Heart right ventricle (tissue), 16 donors: ENCODE data around the gene LRMDA. TPM values are rescaled to one million over a fixed set of nuclear protein-coding genes. Genes with fewer than 3 reads are reported as not detected.
"Not testable (repeated sequence)": the region's sequence is repeated elsewhere in the genome, so short reads cannot be mapped to it uniquely, and the experiment has no call there.

ENCODE experiments used
- ATAC-seq, 8 donors: fragments of 200-7000 bp; cut with Tn5 transposase; one replicate each; pipeline ENCODE4 v1.9.1; 2020; ENCODE audit warnings: mild to moderate bottlenecking in 8 of 8, moderate library complexity in 8 of 8, moderate number of reproducible peaks in 1 of 8
- DNase-seq, 2 donors: peaks; one replicate each; pipeline ENCODE4 v3.0.0-alpha.2; 2020
- H3K27ac ChIP-seq, 10 donors: fragments of 200-600 bp; sonication (generic) in 2 of 10; one replicate each; pipeline versions ENCODE4 v1.5.0 to v1.8.0; 2020 to 2022; ENCODE audit warnings: mild to moderate bottlenecking in 3 of 10
- H3K27me3 ChIP-seq, 7 donors: fragments of 200-600 bp; one replicate each; pipeline ENCODE4 v1.8.0; 2021 to 2022; ENCODE audit warnings: mild to moderate bottlenecking in 2 of 7
- H3K36me3 ChIP-seq, 9 donors: fragments of 200-600 bp; sonication (generic) in 1 of 9; one replicate each; pipeline versions ENCODE4 v1.5.0 to v1.8.0; 2020 to 2022; ENCODE audit warnings: mild to moderate bottlenecking in 2 of 9
- H3K4me1 ChIP-seq, 9 donors: fragments of 200-600 bp; sonication (generic) in 1 of 9; one replicate each; pipeline versions ENCODE4 v1.5.0 to v1.8.0; 2020 to 2022; ENCODE audit warnings: mild to moderate bottlenecking in 4 of 9
- H3K4me3 ChIP-seq, 10 donors: fragments of 200-600 bp; sonication (generic) in 2 of 10; one replicate each; pipeline versions ENCODE4 v1.5.0 to v1.8.0; 2020 to 2022; ENCODE audit warnings: mild to moderate bottlenecking in 7 of 10, moderate library complexity in 2 of 10
- H3K9me3 ChIP-seq, 11 donors: fragments of 200-600 bp in 10 of 11; sonication (generic) in 2 of 11; one replicate each; pipeline versions ENCODE4 v1.5.0 to v1.8.0; 2013 to 2022; ENCODE audit warnings: mild to moderate bottlenecking in 2 of 11, control low read depth in 1 of 11, moderate library complexity in 1 of 11
- WGBS, 2 donors: extraction: QIAGEN DNeasy Blood & Tissue Kit; methylation state at CpG; one replicate each; pipeline ENCODE4 v1.1.7; 2013; ENCODE audit warnings: inconsistent platforms in 1 of 2; 5-methylcytosine and 5-hydroxymethylcytosine counted together
- intact Hi-C, 10 donors: fragments of 100-400 bp; cut with DNase I; formaldehyde crosslinking; loops; one replicate each; pipeline versions ENCODE4 v1.11.1 to v1.14.2; 2022
- microRNA-seq, 2 donors: library from miRNA; unstranded; fragments of <30 nt; microRNA quantifications; one replicate each; pipeline ENCODE4 v1.2.0, GENCODE V29; 2021
- polyA plus RNA-seq, 2 donors: library from polyadenylated mRNA; stranded (reverse); fragments of 200-250 nt; gene quantifications; one replicate each; pipeline ENCODE4 v1.2.3, GENCODE V29; 2013
- total RNA-seq, 10 donors: library from RNA; stranded (reverse); fragmentation: NEBNext Ultra II Directional in 3 of 10; extraction: Animal tissue kit (Norgen Biotek cat#: 25700) in 3 of 10; gene quantifications; one replicate each; pipeline versions ENCODE4 v1.2.1 to v1.2.4, GENCODE V29; 2021 to 2023
- TF ChIP-seq, protein P1 (sequence below), 9 donors: fragments of 200-600 bp; sonication (generic) in 2 of 9; IDR thresholded peaks; one replicate each; pipeline versions ENCODE4 v1.5.0 to v1.8.0; 2021 to 2022; ENCODE audit warnings: antibody characterized with exemption in 9 of 9, mild to moderate bottlenecking in 5 of 9, moderate library complexity in 1 of 9
- donor health status: Arrhythmogenic right ventricular cardiomyopathy.
- donor health status: ischemic (EF 13 %, LVEDD 7.1; RV severe dilation, severe dysfunction).
- donor health status: healthy with polysubstance abuse.
- donor health status: DM: no; HTN: yes; CAD: no.
- donor health status: DM: no; HTN: no; CAD: no.
- donor health status: ischemic (EF 25% LVEDD 6.9; RV normal size, moderate dysfunction).
- donor health status: ischemic (EF 25% LVEDD 5.7; RV mildly dilated, moderate dysfunction).
- donor health status: healthy.
- donor health status: DM: yes; HTN: yes; CAD: no.
- donor health status: Ischemic cardiomyopathy.
- donor health status: ischemic (EF 35%, LVEDD 5.7; RV mildly dilated, moderate dysfunction).
- donor health status: nonischemic (EF 11% LVEDD 7.7; RV severe dilation, severe dysfunction).
- donor health status: DM: yes; HTN: yes; CAD: no.
- donor health status: PGD.
- donor health status: ischemic (EF 29% LVEDD 5.4; RV normal size, mild dysfunction).
- donor health status: nonischemic (EF 23%, LVEDD 6.1; RV moderate dilation, normal function).

The LRMDA gene
- total and polyA plus RNA-seq, 12 donors, result 4.0 to 59.8 (median 12.7) TPM

DNA sequence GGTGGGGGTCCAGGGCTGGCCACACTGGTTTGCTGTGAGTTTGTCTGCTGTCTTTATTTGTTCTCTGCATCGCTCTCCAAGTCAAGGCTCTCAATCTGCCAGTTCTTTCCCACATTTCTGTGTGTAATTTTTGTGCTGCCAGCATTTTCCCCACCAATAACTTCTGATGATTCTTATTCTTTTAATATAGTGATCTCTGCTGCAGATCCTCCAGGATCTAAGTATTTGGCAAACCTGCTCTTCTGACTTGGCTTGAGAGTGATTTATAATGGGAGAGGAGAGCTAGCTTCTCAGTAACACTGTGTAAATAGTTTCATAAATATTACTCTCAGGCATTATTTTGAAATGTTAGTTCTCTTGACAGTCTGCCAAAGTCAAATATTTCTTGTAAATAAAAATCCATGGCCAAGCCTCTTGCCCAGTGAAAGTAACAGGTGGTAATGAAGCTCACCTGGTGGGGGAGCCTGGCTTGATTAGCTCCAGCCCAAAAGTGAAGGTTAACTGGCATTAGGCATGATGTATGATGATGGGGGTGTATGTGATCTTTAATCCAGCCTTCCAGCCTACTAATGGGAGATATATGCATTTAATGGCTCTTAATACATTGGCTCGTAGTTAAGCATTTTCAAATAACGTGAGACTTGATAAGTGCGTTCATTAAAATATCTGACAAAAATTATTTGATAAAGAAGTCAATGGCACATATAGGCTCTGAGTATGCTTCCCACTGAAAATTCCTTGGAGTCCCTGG is 1150.3 kb downstream of the LRMDA start:
- WGBS, 2 donors, result 87 to 97% methylated on average over 4 of the region's 4 CpGs
- TF ChIP-seq, protein P1, sequence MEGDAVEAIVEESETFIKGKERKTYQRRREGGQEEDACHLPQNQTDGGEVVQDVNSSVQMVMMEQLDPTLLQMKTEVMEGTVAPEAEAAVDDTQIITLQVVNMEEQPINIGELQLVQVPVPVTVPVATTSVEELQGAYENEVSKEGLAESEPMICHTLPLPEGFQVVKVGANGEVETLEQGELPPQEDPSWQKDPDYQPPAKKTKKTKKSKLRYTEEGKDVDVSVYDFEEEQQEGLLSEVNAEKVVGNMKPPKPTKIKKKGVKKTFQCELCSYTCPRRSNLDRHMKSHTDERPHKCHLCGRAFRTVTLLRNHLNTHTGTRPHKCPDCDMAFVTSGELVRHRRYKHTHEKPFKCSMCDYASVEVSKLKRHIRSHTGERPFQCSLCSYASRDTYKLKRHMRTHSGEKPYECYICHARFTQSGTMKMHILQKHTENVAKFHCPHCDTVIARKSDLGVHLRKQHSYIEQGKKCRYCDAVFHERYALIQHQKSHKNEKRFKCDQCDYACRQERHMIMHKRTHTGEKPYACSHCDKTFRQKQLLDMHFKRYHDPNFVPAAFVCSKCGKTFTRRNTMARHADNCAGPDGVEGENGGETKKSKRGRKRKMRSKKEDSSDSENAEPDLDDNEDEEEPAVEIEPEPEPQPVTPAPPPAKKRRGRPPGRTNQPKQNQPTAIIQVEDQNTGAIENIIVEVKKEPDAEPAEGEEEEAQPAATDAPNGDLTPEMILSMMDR (IDR thresholded peaks at IDR 0.05), result no peak
- Histone ChIP-seq H3K4me3 (no peak overlapping the region), H3K9me3 (peaks cover 0 to 4% (median 0%) of the 10 kb centered on the region in 11 donors), H3K4me1 (peaks cover 0 to 4% (median 0%) of the 10 kb centered on the region in 9 donors), H3K27ac (no peak overlapping the region), H3K27me3 (no peaks in the 10 kb centered on the region), H3K36me3 (no peaks in the 10 kb centered on the region)
- DNase-seq (no peak), ATAC-seq (no peak)
- intact Hi-C loops, result no loop called here

DNA sequence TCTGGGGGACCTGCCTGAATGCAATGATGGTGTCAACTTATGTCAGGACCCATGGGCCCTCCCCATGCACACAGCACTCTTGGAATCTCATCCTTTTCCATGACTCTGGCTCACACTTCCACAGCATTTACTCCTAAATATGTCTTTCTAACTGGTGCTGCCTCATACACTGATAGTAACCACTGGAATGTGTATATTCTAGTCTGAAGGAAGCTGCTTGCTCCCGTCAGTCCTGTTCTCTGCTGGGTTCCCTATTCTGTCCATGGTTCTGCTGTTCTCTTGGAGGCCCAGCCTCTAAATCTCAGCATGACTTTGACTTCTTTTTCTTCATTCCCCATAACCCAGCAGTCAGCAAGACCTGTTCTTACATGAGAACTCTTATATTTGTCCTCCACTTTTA is 1151.1 kb downstream of the LRMDA start:
- peaks cover 0 to 4% (median 0%) of the 10 kb centered on the region in 9 donors for H3K4me1 ChIP-seq
- ATAC-seq (no peak), DNase-seq (no peak)
- WGBS, 2 donors, result 89 to 92% methylated on average over 1 of the region's 1 CpG
- TF ChIP-seq, protein P1 (IDR thresholded peaks at IDR 0.05), result no peak
- H3K9me3 ChIP-seq, result peaks cover 0 to 1% (median 0%) of the 10 kb centered on the region in 11 donors
- intact Hi-C loops, result no loop called here
- no peak overlapping the region for H3K27ac ChIP-seq
- no peaks in the 10 kb centered on the region for H3K27me3 ChIP-seq
- H3K4me3 ChIP-seq, result no peak overlapping the region
- no peaks in the 10 kb centered on the region for H3K36me3 ChIP-seq

DNA sequence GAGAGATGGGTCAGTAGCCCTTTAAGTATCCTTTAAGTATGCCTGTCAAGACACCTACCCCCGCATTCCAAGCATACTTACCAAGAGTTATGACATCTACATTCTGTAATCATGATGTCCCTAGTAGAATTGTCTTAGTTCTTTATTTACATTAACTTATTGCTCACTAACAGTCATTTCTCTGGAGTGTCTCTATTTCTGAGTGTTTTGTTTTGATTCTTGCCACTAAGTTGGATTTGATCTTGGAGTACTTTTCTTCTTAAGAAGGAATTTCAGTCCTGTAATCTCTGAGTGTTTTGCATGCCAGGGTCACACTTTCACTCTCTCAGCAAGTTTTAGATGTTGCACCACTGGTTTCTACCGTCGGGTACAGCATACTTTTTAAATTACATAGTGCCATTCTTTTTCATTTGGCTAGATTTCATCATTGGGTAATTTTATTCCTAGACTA is 1152.3 kb downstream of the LRMDA start:
- ATAC-seq (no peak), DNase-seq (no peak)
- Histone ChIP-seq H3K4me1 (peaks cover 0 to 4% (median 0%) of the 10 kb centered on the region in 9 donors), H3K27me3 (no peaks in the 10 kb centered on the region), H3K9me3 (no peaks in the 10 kb centered on the region), H3K27ac (no peak overlapping the region), H3K4me3 (no peak overlapping the region), H3K36me3 (no peaks in the 10 kb centered on the region)
- intact Hi-C loops, result no loop called here
- WGBS, 2 donors, result 35 to 38% methylated on average over 3 of the region's 3 CpGs
- TF ChIP-seq, protein P1 (IDR thresholded peaks at IDR 0.05), result no peak

DNA sequence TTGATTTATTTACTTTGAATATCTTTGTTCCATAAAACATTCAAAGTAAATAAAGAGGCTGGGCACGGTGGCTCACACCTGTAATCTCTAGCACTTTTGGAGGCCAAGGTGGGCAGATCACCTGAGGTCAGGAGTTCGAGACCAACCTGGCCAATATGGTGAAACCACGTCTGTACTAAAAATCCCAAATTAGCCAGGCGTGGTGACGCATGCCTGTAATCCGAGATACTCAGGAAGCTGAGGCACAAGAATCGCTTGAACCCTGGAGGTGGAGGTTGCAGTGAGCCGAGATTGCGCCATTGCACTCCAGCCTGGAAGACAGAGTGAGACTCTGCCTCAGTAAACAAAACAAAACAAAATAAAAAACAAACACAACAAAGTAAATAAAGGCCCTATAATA is 1153.0 kb downstream of the LRMDA start:
- WGBS, 2 donors, result 92 to 94% methylated on average over 9 of the region's 9 CpGs
- H3K4me3 ChIP-seq, ATAC-seq, H3K9me3 ChIP-seq, H3K27ac ChIP-seq, H3K27me3 ChIP-seq, DNase-seq, H3K36me3 ChIP-seq, H3K4me1 ChIP-seq, intact Hi-C loops: not testable (repeated sequence)

Small RNA genes within 50 kb of the gene (microRNA-seq; reads per million reads assigned to microRNA genes)
- 0 reads per million in 2 donors for gene MIR606

Other genes with a start within 250 kb of the LRMDA start
- gene VDAC2, start 220.8 kb upstream of the LRMDA start, total RNA-seq, result 100 to 1,000 TPM; 445 to 606 (median 499) TPM
- 100 to 1,000 TPM; 193 to 457 TPM for gene VDAC2, start 220.8 kb upstream of the LRMDA start, polyA plus RNA-seq
- 10 to 100 TPM; 16.4 to 51.5 (median 29.4) TPM for gene COMTD1, start 195.7 kb upstream of the LRMDA start, total RNA-seq
- gene COMTD1, start 195.7 kb upstream of the LRMDA start, polyA plus RNA-seq, result 100 to 1,000 TPM; 103 to 254 TPM
- gene ZNF503, start 29.9 kb upstream of the LRMDA start, total RNA-seq, result 1 to 10 TPM; 2.5 to 9.7 (median 4.1) TPM
- 1 to 10 TPM; 5.2 to 5.6 TPM for gene ZNF503, start 29.9 kb upstream of the LRMDA start, polyA plus RNA-seq